GM12878 (cell line): ENCODE data around the gene MACROD2. TPM values are rescaled to one million over a fixed set of nuclear protein-coding genes. Genes with fewer than 3 reads are reported as not detected.

Experiments used
- ATAC-seq: fragments of 200-7000 bp; cut with Tn5 transposase; 3 replicates; pipeline ENCODE4 v1.9.1; 2020; ENCODE audit warnings: mild to moderate bottlenecking, moderate library complexity
- BruUV-seq: library from RNA; stranded (reverse); fragments of 400-500 nt; replicated peaks from 2 replicates; lab custom pipeline; 2021; lab: Mats Ljungman, UMichigan
- CTCF ChIA-PET: fragments of 300-600 bp; sonication (Branson Sonifier 250); formaldehyde crosslinking; extraction: SDS; loops from one replicate; lab custom pipeline; 2021; ENCODE audit warnings: inconsistent platforms; lab: Yijun Ruan, JAX
- POLR2A ChIA-PET: fragments of 350-600 bp; formaldehyde crosslinking; extraction: SDS; loops from one replicate; lab custom pipeline; 2021; ENCODE audit warnings: inconsistent platforms; lab: Charles Lee
- RAD21 ChIA-PET: fragments of 300-600 bp; sonication (Branson Sonifier 250); formaldehyde crosslinking; loops from one replicate; lab custom pipeline; 2023; ENCODE audit warnings: antibody characterized with exemption; ENCODE audit not compliant: unreplicated experiment; lab: Charles Lee
- SMC1A ChIA-PET: fragments of 300-600 bp; sonication (Branson Sonifier 250); formaldehyde crosslinking; loops from one replicate; lab custom pipeline; 2023; ENCODE audit not compliant: unreplicated experiment, uncharacterized antibody; lab: Charles Lee
- DNase-seq: peaks from one replicate; pipeline ENCODE4 v3.0.0-alpha.2; 2011; ENCODE audit warnings: low read depth, low spot score
- FAIRE-seq: peaks from 3 replicates; lab custom pipeline; 2011; peaks lifted over from hg19 to GRCh38; lab: Jason Lieb, UNC
- H2AFZ ChIP-seq: 2 replicates; pipeline ENCODE4 v1.6.0; 2011; ENCODE audit warnings: low read depth, low read length, control low read depth; ENCODE audit not compliant: control insufficient read depth
- H3K27ac ChIP-seq: 2 replicates; pipeline ENCODE4 v1.5.1; 2011; ENCODE audit warnings: control low read depth; ENCODE audit not compliant: control insufficient read depth, insufficient read depth
- H3K27me3 ChIP-seq, 2 experiments: replicated peaks in 1 of 2; 2 replicates each; pipeline versions ENCODE4 v1.6.0 to v1.6.1; 2011; ENCODE audit warnings: low read length in 1 of 2; ENCODE audit not compliant: control insufficient read depth in 2 of 2, insufficient read depth in 2 of 2
- H3K36me3 ChIP-seq, 2 experiments: 2 replicates each; pipeline ENCODE4 v1.5.1; 2011; ENCODE audit warnings: low read length in 1 of 2; ENCODE audit not compliant: control insufficient read depth in 2 of 2, insufficient read depth in 2 of 2
- H3K4me1 ChIP-seq: 2 replicates; pipeline ENCODE4 v1.6.1; 2011; ENCODE audit warnings: mild to moderate bottlenecking, low read length, moderate library complexity, mixed read lengths; ENCODE audit not compliant: control insufficient read depth, insufficient read depth
- H3K4me2 ChIP-seq: 2 replicates; pipeline ENCODE4 v1.6.0; 2011; ENCODE audit warnings: control low read depth; ENCODE audit not compliant: control insufficient read depth, insufficient read depth
- H3K4me3 ChIP-seq: fragments of 200-600 bp; sonication (generic); 2 replicates; pipeline ENCODE4 v1.5.1; 2016
- H3K79me2 ChIP-seq: 2 replicates; pipeline ENCODE4 v1.6.0; 2011; ENCODE audit warnings: low read length; ENCODE audit not compliant: control insufficient read depth, insufficient read depth
- H3K9ac ChIP-seq: 2 replicates; pipeline ENCODE4 v1.8.0; 2011; ENCODE audit warnings: low read length, control low read depth, mixed read lengths; ENCODE audit not compliant: control insufficient read depth, insufficient read depth
- H3K9me3 ChIP-seq: replicated peaks from 3 replicates; pipeline ENCODE4 v1.5.1; 2011; ENCODE audit warnings: mild to moderate bottlenecking, low read length; ENCODE audit not compliant: control insufficient read depth, insufficient read depth
- H4K20me1 ChIP-seq: 2 replicates; pipeline ENCODE4 v1.6.0; 2011; ENCODE audit not compliant: control insufficient read depth, insufficient read depth
- ASH2L ChIP-seq: fragments of 300-600, 200-600 bp; sonication (generic); IDR thresholded peaks from 2 replicates; pipeline ENCODE4 v1.6.1; 2017; ENCODE audit warnings: low read depth, mild to moderate bottlenecking, borderline replicate concordance
- ATF7 ChIP-seq: fragments of 450-650 bp; IDR thresholded peaks from 2 replicates; pipeline ENCODE4 v1.6.1; 2016; ENCODE audit warnings: low read depth, mild to moderate bottlenecking
- BMI1 ChIP-seq: fragments of 450-650 bp; IDR thresholded peaks from 2 replicates; pipeline ENCODE4 v1.6.1; 2016; ENCODE audit warnings: mild to moderate bottlenecking, moderate library complexity, borderline replicate concordance
- CHD1 ChIP-seq: IDR thresholded peaks from 2 replicates; pipeline ENCODE4 v1.6.1; 2012; ENCODE audit warnings: low read depth, low read length, improper control_type of control experiment
- EP300 ChIP-seq, 2 experiments: fragments of 150-350 bp in 1 of 2; IDR thresholded peaks; 2 replicates each; pipeline ENCODE4 v1.6.1; 2011 to 2012; ENCODE audit warnings: low read depth in 2 of 2, low read length in 2 of 2, borderline replicate concordance in 1 of 2, improper control_type of control experiment in 1 of 2, inconsistent platforms in 1 of 2; ENCODE audit not compliant: control insufficient read depth in 1 of 2
- HDGF ChIP-seq: fragments of 450-650 bp; IDR thresholded peaks from 2 replicates; pipeline ENCODE4 v1.6.1; 2016; ENCODE audit warnings: antibody characterized with exemption
- IRF4 ChIP-seq: IDR thresholded peaks from 2 replicates; pipeline ENCODE4 v1.6.1; 2011; ENCODE audit warnings: low read depth, low read length
- MEF2B ChIP-seq: fragments of 450-650 bp; IDR thresholded peaks from 2 replicates; pipeline ENCODE4 v1.6.1; 2018; ENCODE audit warnings: mild to moderate bottlenecking, moderate library complexity; ENCODE audit not compliant: partially characterized antibody, poor library complexity, severe bottlenecking
- MTA2 ChIP-seq: fragments of 450-650 bp; IDR thresholded peaks from 2 replicates; pipeline ENCODE4 v1.6.1; 2016; ENCODE audit warnings: low read depth, mild to moderate bottlenecking, moderate library complexity
- NBN ChIP-seq: fragments of 450-650 bp; IDR thresholded peaks from 2 replicates; pipeline ENCODE4 v1.6.1; 2016
- PAX5 ChIP-seq: IDR thresholded peaks from 2 replicates; pipeline ENCODE4 v1.6.1; 2011; ENCODE audit warnings: low read depth, low read length, borderline replicate concordance
- RCOR1 ChIP-seq: conservative IDR thresholded peaks from 2 replicates; pipeline ENCODE4 v1.6.1; 2012; ENCODE audit warnings: low read depth, low read length, improper control_type of control experiment
- RFX5 ChIP-seq: IDR thresholded peaks from 2 replicates; pipeline ENCODE4 v1.6.1; 2011; ENCODE audit warnings: low read depth, low read length, improper control_type of control experiment
- SMAD5 ChIP-seq: IDR thresholded peaks from 2 replicates; pipeline ENCODE4 v1.6.1; 2016; ENCODE audit warnings: antibody characterized with exemption, low read depth
- SP1 ChIP-seq: IDR thresholded peaks from one replicate; pipeline ENCODE4 v1.6.1; 2011; ENCODE audit warnings: low read depth, low read length
- STAT3 ChIP-seq: IDR thresholded peaks from 2 replicates; pipeline ENCODE4 v1.6.1; 2011; ENCODE audit warnings: low read depth, low read length, improper control_type of control experiment
- YBX1 ChIP-seq: fragments of 450-650 bp; IDR thresholded peaks from 2 replicates; pipeline ENCODE4 v1.6.1; 2016; ENCODE audit warnings: antibody characterized with exemption
- ZBED1 ChIP-seq: IDR thresholded peaks from 2 replicates; pipeline ENCODE4 v1.6.1; 2016; ENCODE audit warnings: borderline replicate concordance
- ZNF24 ChIP-seq: fragments of 450-650 bp; IDR thresholded peaks from 2 replicates; pipeline ENCODE4 v1.6.1; 2017; ENCODE audit warnings: antibody characterized with exemption, mild to moderate bottlenecking
- WGBS: methylation state at CpG from one replicate; pipeline ENCODE4 v1.1.6; 2016; ENCODE audit warnings: low lambda C conversion rate; ENCODE audit not compliant: insufficient replicate concordance, insufficient coverage; ENCODE audit errors: missing lambda C conversion rate; 5-methylcytosine and 5-hydroxymethylcytosine counted together
- in situ Hi-C: fragments of 300-500 bp; cut with MboI; formaldehyde crosslinking; loops from 9 replicates; pipeline ENCODE4 v1.14.3; 2018; ENCODE audit warnings: mixed read lengths
- intact Hi-C: fragments of 100-400 bp; cut with micrococcal nuclease; formaldehyde crosslinking; loops from one replicate; pipeline ENCODE4 v1.14.2; 2022; ENCODE audit not compliant: unreplicated experiment
- polyA plus RNA-seq, 11 experiments: library from polyadenylated mRNA; depleted of rRNA in 4 of 11; unstranded in 6 of 11; stranded (reverse) in 5 of 11; fragments of >200 nt; fragmentation: Nextera tagmentation in 4 of 11; fragmentation: Illumina TruSeq in 1 of 11; extraction: Ambion mirVana in 4 of 11; extraction: Trizol in 1 of 11; gene quantifications; 1 replicate in 1 of 11; 2 replicates in 10 of 11; pipeline versions ENCODE4 v1.2.1 to v1.2.3, GENCODE V29; 2011 to 2016; ENCODE audit warnings: inconsistent platforms in 2 of 11, missing spikeins in 2 of 11, low read depth in 1 of 11
- total RNA-seq, 4 experiments: library from RNA; depleted of rRNA in 3 of 4; stranded (reverse); fragments of >200 nt in 3 of 4; fragmentation: Illumina TruSeq in 1 of 4; extraction: Trizol in 1 of 4; gene quantifications; 2 replicates each; pipeline versions ENCODE4 v1.2.1 to v1.2.3, GENCODE V29; 2013 to 2021
- TF ChIP-seq, protein P1 (sequence below): fragments of 450-650 bp; IDR thresholded peaks from 2 replicates; pipeline ENCODE4 v1.6.1; 2016; ENCODE audit warnings: mild to moderate bottlenecking

MACROD2 gene
- total and polyA plus RNA-seq, 10 of the 15 experiments (the other 5 are each of a cell fraction or from before 2014, with no cell fraction given) = 1.1 to 21.5 (median 2.2) TPM

DNA sequence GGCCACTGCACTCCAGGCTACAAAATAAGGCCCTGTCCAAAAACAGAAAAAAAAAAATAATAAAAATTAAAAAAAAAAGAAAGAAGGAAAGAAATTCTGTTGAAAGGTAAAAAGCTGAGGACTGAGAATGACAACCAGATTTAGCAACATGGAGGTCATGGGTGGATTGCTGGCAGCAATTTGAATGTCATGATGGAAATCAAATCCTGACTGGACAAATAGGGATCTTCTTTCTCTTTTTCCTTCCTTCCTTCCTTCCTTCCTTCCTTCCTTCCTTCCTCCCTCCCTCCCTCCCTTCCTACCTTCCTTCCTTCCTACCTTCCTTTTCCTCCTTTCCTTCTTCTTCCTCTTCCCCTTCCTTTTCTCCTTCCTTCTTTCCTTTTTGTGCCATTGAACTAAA lies 895.4 kb downstream of the MACROD2 start:
- in situ Hi-C loops (no loop called here), intact Hi-C loops (no loop called here)
- no peak for FAIRE-seq
- H4K20me1 ChIP-seq = no peaks in the 10 kb centered on the region
- RAD21 ChIA-PET = no interaction called here
- no peak overlapping the region for H3K9ac ChIP-seq
- H3K4me2 ChIP-seq = no peak overlapping the region
- H2AFZ ChIP-seq = no peak overlapping the region
- no peak for TF ChIP-seq YBX1
- no peak for TF ChIP-seq SMAD5
- TF ChIP-seq NBN = no peak
- TF ChIP-seq ASH2L = no peak
- TF ChIP-seq STAT3 = no peak
- TF ChIP-seq ZNF24 = no peak
- TF ChIP-seq RFX5 = no peak
- H3K36me3 ChIP-seq = no peaks in the 10 kb centered on the region
- no peaks in the 10 kb centered on the region for H3K4me1 ChIP-seq
- SMC1A ChIA-PET = no interaction called here
- no TSS peak for BruUV-seq
- H3K4me3 ChIP-seq = no peak overlapping the region
- H3K27me3 ChIP-seq = no peaks in the 10 kb centered on the region
- H3K79me2 ChIP-seq = no peaks in the 10 kb centered on the region
- DNase-seq = no peak
- CTCF ChIA-PET = no interaction called here
- ATAC-seq = no peak
- no peaks in the 10 kb centered on the region for H3K9me3 ChIP-seq
- POLR2A ChIA-PET = no interaction called here
- no peak overlapping the region for H3K27ac ChIP-seq

DNA sequence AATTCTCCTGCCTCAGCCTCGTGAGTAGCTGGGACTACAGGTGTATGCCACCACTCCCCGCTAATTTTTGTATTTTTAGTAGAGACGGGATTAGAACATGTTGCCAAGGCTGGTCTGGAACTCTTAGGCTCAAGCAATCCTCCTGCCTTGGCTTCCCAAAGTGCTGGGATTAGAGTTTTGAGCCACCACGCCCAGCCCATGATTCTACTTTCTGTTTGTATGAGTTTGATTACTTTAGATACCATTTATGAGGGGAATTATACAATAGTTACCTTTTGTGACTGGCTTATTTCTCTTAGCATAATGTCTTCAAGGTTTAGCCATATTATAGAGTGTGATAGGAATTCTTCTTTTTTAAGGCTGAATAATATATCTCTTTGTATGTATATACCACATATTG lies 897.5 kb downstream of the MACROD2 start:
- H3K4me2 ChIP-seq = no peak overlapping the region
- no peaks in the 10 kb centered on the region for H3K36me3 ChIP-seq
- H3K79me2 ChIP-seq = no peaks in the 10 kb centered on the region
- H2AFZ ChIP-seq = no peak overlapping the region
- H3K4me1 ChIP-seq = no peaks in the 10 kb centered on the region
- no TSS peak for BruUV-seq
- no peaks in the 10 kb centered on the region for H3K27me3 ChIP-seq
- RAD21 ChIA-PET = no interaction called here
- POLR2A ChIA-PET = no interaction called here
- in situ Hi-C loops (no loop called here), intact Hi-C loops (no loop called here)
- CTCF ChIA-PET = no interaction called here
- peaks cover 2% of the 10 kb centered on the region; the same call in 1 of the 3 replicates for H3K9me3 ChIP-seq
- SMC1A ChIA-PET = no interaction called here
- ATAC-seq (no peak), DNase-seq (no peak), FAIRE-seq (no peak)
- H3K4me3 ChIP-seq = no peak overlapping the region
- no peak overlapping the region for H3K27ac ChIP-seq
- WGBS = 41% methylated on average over 4 of the region's 4 CpGs
- H4K20me1 ChIP-seq = no peaks in the 10 kb centered on the region
- no peak overlapping the region for H3K9ac ChIP-seq
- TF ChIP-seq, protein P1, sequence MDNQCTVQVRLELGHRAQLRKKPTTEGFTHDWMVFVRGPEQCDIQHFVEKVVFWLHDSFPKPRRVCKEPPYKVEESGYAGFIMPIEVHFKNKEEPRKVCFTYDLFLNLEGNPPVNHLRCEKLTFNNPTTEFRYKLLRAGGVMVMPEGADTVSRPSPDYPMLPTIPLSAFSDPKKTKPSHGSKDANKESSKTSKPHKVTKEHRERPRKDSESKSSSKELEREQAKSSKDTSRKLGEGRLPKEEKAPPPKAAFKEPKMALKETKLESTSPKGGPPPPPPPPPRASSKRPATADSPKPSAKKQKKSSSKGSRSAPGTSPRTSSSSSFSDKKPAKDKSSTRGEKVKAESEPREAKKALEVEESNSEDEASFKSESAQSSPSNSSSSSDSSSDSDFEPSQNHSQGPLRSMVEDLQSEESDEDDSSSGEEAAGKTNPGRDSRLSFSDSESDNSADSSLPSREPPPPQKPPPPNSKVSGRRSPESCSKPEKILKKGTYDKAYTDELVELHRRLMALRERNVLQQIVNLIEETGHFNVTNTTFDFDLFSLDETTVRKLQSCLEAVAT = no peak
- no peak for TF ChIP-seq MTA2
- TF ChIP-seq NBN = no peak
- no peak for TF ChIP-seq SP1
- TF ChIP-seq CHD1 = no peak
- no peak for TF ChIP-seq HDGF
- no peak for TF ChIP-seq MEF2B
- no peak for TF ChIP-seq IRF4
- no peak for TF ChIP-seq BMI1
- no peak for TF ChIP-seq ZBED1
- TF ChIP-seq ATF7 = no peak
- no peak for TF ChIP-seq ASH2L
- no peak for TF ChIP-seq EP300 (IDR thresholded peaks at IDR 0.05; ENCODE audit: borderline replicate concordance in 1 of 2, control insufficient read depth in 1 of 2, low read depth in 2 of 2, low read length in 2 of 2)
- TF ChIP-seq RCOR1 = no peak
- TF ChIP-seq PAX5 = no peak
